Epithelial cell of proximal tubule (primary cell): ENCODE data around the gene TBC1D4. TPM values are rescaled to one million over a fixed set of nuclear protein-coding genes. Genes with fewer than 3 reads are reported as not detected.
"Not testable (repeated sequence)": the region's sequence is repeated elsewhere in the genome, so short reads cannot be mapped to it uniquely, and the experiment has no call there.

Experiments
- DNase-seq: peaks from one replicate; pipeline ENCODE4 v3.0.0-alpha.2; 2011; ENCODE audit warnings: low read depth
- H3K4me3 ChIP-seq: 2 replicates; pipeline ENCODE4 v1.5.1; 2011; ENCODE audit warnings: low read depth, mild to moderate bottlenecking, low read length
- CTCF ChIP-seq: conservative IDR thresholded peaks from 2 replicates; pipeline ENCODE4 v1.5.1; 2012; ENCODE audit warnings: low read depth, mild to moderate bottlenecking, low read length
- total RNA-seq: library from RNA; depleted of rRNA; stranded (reverse); fragments of >200 nt; gene quantifications from 2 replicates; pipeline ENCODE4 v1.2.3, GENCODE V29; 2015

TBC1D4 gene
- total RNA-seq, 1 donor from 2014 or later, result 20.9 TPM

GRCh38 chr13:75255147-75255546 lies 226.8 kb downstream of the TBC1D4 start:
- DNase-seq, result no peak
- TF ChIP-seq CTCF, result no peak
- H3K4me3 ChIP-seq, result no peak overlapping the region

GRCh38 chr13:75251188-75251587 lies 230.8 kb downstream of the TBC1D4 start:
- TF ChIP-seq CTCF, result no peak
- H3K4me3 ChIP-seq, result no peak overlapping the region
- no peak for DNase-seq

- H3K4me3 ChIP-seq, result no peak overlapping the region
- DNase-seq, result no peak
- TF ChIP-seq CTCF, result no peak
Observed at GRCh38 chr13:75250526-75251178, 231.3 kb downstream of the TBC1D4 start.

- DNase-seq, H3K4me3 ChIP-seq: not testable (repeated sequence)
Observed at GRCh38 chr13:75245578-75245977, 236.4 kb downstream of the TBC1D4 start.

- DNase-seq, H3K4me3 ChIP-seq: not testable (repeated sequence)
Observed at GRCh38 chr13:75240240-75240639, 241.7 kb downstream of the TBC1D4 start.

GRCh38 chr13:75236774-75237173 lies 245.2 kb downstream of the TBC1D4 start:
- no peak for TF ChIP-seq CTCF
- no peak for DNase-seq
- H3K4me3 ChIP-seq, result no peak overlapping the region

Other genes starting within 250 kb of the TBC1D4 start
- gene COMMD6, start 55.7 kb upstream of the TBC1D4 start, total RNA-seq, result 58.1 and 143 TPM in 2 replicates
- gene UCHL3, start 67.6 kb upstream of the TBC1D4 start, total RNA-seq, result 84.0 and 104 TPM in 2 replicates
- gene LMO7, start 154.2 kb upstream of the TBC1D4 start, total RNA-seq, result 36.0 and 46.9 TPM in 2 replicates